HG03045 (cell line): ENCODE data around the gene MAP3K21.

Experiments
- ATAC-seq: cut with Tn5 transposase; IDR thresholded peaks from one replicate; pipeline ENCODE4 v1.9.1; 2021; ENCODE audit warnings: mild to moderate bottlenecking, moderate library complexity; ENCODE audit not compliant: unreplicated experiment

Gene MAP3K21

DNA sequence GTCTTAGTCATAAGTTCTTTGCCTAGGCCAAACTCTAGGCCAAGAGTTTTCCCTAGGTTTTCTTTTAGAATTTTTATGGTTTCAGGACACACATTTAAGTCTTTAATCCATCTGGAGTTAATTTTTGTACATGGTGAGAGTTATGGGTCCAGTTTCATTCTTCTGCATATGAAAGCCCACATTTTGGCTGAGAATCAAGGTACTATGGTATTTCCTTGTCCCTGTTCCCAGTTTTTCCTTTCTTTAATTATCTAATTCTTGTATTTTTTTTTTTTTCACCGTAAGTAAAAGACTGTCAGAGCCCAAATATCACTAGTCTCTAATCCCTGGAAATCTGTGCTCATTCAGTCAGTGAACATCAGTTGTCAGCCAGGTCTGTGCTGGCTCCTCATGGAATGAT lies 105.4 kb downstream of the MAP3K21 start:
- ATAC-seq = no peak

DNA sequence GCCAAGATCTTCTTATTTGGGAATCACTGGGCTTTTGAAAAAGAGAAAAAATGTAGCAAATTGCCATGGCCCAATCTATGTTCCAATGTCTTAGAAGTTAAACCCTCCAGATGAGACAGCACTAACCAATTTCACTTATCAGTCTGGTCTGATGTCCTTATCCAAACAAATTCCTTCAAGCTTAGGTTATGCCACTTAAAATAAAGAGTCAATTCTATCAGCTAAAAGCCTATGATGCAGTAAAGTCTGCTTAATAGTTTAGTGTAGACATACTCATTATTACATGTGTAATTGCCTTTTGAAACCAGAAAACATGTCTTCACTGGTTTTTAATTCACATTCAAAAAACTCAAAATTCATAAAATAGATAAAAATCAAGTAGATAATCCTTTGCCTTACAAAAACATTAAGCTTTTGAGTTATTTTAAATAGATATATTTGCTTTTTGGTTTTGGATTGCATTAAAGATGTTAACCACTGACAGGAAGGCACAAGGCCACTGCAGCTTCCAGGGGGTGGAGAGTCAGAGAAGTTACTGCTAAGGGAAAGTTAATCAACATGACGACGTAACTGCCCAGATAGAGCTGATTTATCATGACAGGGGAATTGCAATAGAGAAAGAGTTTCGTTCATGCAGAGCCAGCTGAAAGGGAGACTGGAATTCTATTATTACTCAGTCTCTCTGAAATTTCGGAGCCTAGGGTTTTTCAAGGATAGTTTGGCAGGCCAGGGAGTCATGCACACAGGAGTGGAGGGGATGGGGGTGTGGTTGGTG lies 106.1 kb downstream of the MAP3K21 start:
- ATAC-seq = no peak
